HL-60/S4 treated with retinoic acid at 250 ng/mL for 4 days and 3 days (cell line): ENCODE results near the gene OPCML.

Experiments
- in situ Hi-C: fragments of 300-500 bp; cut with MboI; formaldehyde crosslinking; loops from 2 replicates; pipeline ENCODE4 v1.7.0; 2022; ENCODE audit warnings: low sequenced_read_pairs

OPCML gene

GRCh38 chr11:132650969-132651720 lies 881.2 kb downstream of the OPCML start:
- in situ Hi-C loops, result no loop called here

- in situ Hi-C loops, result no loop called here
Observed at GRCh38 chr11:132649277-132649676, 883.0 kb downstream of the OPCML start.

GRCh38 chr11:132648851-132649250 lies 883.5 kb downstream of the OPCML start:
- in situ Hi-C loops, result no loop called here

- in situ Hi-C loops, result no loop called here
Observed at GRCh38 chr11:132646890-132647289, 885.4 kb downstream of the OPCML start.

- in situ Hi-C loops, result no loop called here
Observed at GRCh38 chr11:132644520-132645239, 887.6 kb downstream of the OPCML start.

- in situ Hi-C loops, result no loop called here
Observed at GRCh38 chr11:132643239-132643638, 889.1 kb downstream of the OPCML start.

GRCh38 chr11:132640952-132641351 lies 891.3 kb downstream of the OPCML start:
- in situ Hi-C loops, result no loop called here

- in situ Hi-C loops, result no loop called here
Observed at GRCh38 chr11:132639986-132640385, 892.3 kb downstream of the OPCML start.

GRCh38 chr11:132639403-132639802 lies 892.9 kb downstream of the OPCML start:
- in situ Hi-C loops, result no loop called here

GRCh38 chr11:132638423-132638822 lies 893.9 kb downstream of the OPCML start:
- in situ Hi-C loops, result no loop called here

GRCh38 chr11:132636523-132636922 lies 895.8 kb downstream of the OPCML start:
- in situ Hi-C loops, result no loop called here

- in situ Hi-C loops, result no loop called here
Observed at GRCh38 chr11:132632641-132633124, 899.6 kb downstream of the OPCML start.

GRCh38 chr11:132631989-132632388 lies 900.3 kb downstream of the OPCML start:
- in situ Hi-C loops, result no loop called here

- in situ Hi-C loops, result no loop called here
Observed at GRCh38 chr11:132627981-132628380, 904.3 kb downstream of the OPCML start.

- in situ Hi-C loops, result no loop called here
Observed at GRCh38 chr11:132626446-132626845, 905.9 kb downstream of the OPCML start.

GRCh38 chr11:132623511-132623910 lies 908.8 kb downstream of the OPCML start:
- in situ Hi-C loops, result loop anchor here (25.0 kb wide), 1 partner anchor 111 kb away; no protein-coding TSS in a partner anchor

- in situ Hi-C loops, result loop anchor here (25.0 kb wide), 1 partner anchor 110 kb away; no protein-coding TSS in a partner anchor
Observed at GRCh38 chr11:132621976-132622580, 910.2 kb downstream of the OPCML start.

- in situ Hi-C loops, result loop anchor here (25.0 kb wide), 1 partner anchor 108 kb away; no protein-coding TSS in a partner anchor
Observed at GRCh38 chr11:132620423-132620822, 911.9 kb downstream of the OPCML start.

GRCh38 chr11:132610791-132611190 lies 921.5 kb downstream of the OPCML start:
- in situ Hi-C loops, result loop anchor here (25.0 kb wide), 1 partner anchor 98 kb away; no protein-coding TSS in a partner anchor

GRCh38 chr11:132610216-132610615 lies 922.1 kb downstream of the OPCML start:
- in situ Hi-C loops, result loop anchor here (25.0 kb wide), 1 partner anchor 98 kb away; no protein-coding TSS in a partner anchor

GRCh38 chr11:132607575-132607974 lies 924.7 kb downstream of the OPCML start:
- in situ Hi-C loops, result loop anchor here (25.0 kb wide), 1 partner anchor 95 kb away; no protein-coding TSS in a partner anchor
